Activated CD8-positive, alpha-beta T cell treated with anti-CD3 and anti-CD28 coated beads, Interleukin-2, amount 10 ng/mL, durations not matched to agents 7 days and 5 days (primary cell): ENCODE measurements around the gene SEPTIN6. TPM values are rescaled to one million over a fixed set of nuclear protein-coding genes. Genes with fewer than 3 reads are reported as not detected.
A peak's percentile ranks its signal among the peaks of the same experiment; 100 is the strongest.
"Not testable (repeated sequence)": the region's sequence is repeated elsewhere in the genome, so short reads cannot be mapped to it uniquely, and the experiment has no call there.

ENCODE experiments used
- ATAC-seq: fragments of 150-1000 bp; cut with Tn5 transposase; one replicate; pipeline ENCODE4 v1.10.0; 2021; ENCODE audit warnings: moderate library complexity
- CTCF ChIA-PET: fragments of 350-600 bp; sonication (Branson Sonifier 250); formaldehyde crosslinking; loops from one replicate; lab custom pipeline; 2021; ENCODE audit warnings: antibody characterized with exemption; lab: Charles Lee
- POLR2A ChIA-PET: fragments of 350-600 bp; sonication (Branson Sonifier 250); formaldehyde crosslinking; loops from one replicate; lab custom pipeline; 2021; ENCODE audit warnings: antibody characterized with exemption; lab: Charles Lee
- DNase-seq: peaks from one replicate; pipeline ENCODE4 v3.0.0-alpha.2; 2020
- H3K27ac Mint-ChIP-seq: one replicate; pipeline ENCODE4 v1.8.0; 2021; ENCODE audit warnings: mild to moderate bottlenecking, mixed read lengths
- H3K27me3 Mint-ChIP-seq: one replicate; pipeline ENCODE4 v1.8.0; 2021; ENCODE audit warnings: low read depth, mixed read lengths
- H3K36me3 Mint-ChIP-seq: one replicate; pipeline ENCODE4 v1.8.0; 2021; ENCODE audit warnings: low read depth, mixed read lengths
- H3K4me1 Mint-ChIP-seq: one replicate; pipeline ENCODE4 v1.8.0; 2021; ENCODE audit warnings: low read depth, mixed read lengths
- H3K4me3 Mint-ChIP-seq: one replicate; pipeline ENCODE4 v1.8.0; 2021; ENCODE audit warnings: mild to moderate bottlenecking, mixed read lengths
- H3K9me3 Mint-ChIP-seq: one replicate; pipeline ENCODE4 v1.8.0; 2022; ENCODE audit warnings: mixed read lengths; ENCODE audit not compliant: insufficient read depth
- total RNA-seq, 2 experiments: library from RNA; stranded (reverse); gene quantifications; one replicate each; pipeline ENCODE4 v1.2.3, GENCODE V29; 2021

SEPTIN6 gene
- total RNA-seq, 2 experiments from 2014 or later, result 303 to 312 TPM

GRCh38 chrX:119673336-119673735 is 19.6 kb downstream of the SEPTIN6 start:
- H3K9me3 Mint-ChIP-seq, result no peaks in the 10 kb centered on the region
- CTCF ChIA-PET, result interaction anchor here (1.6 kb wide), 1 partner anchor 20 kb away, joined by 5 read pairs; the partner anchor contains the start of gene SEPTIN6

GRCh38 chrX:119672426-119672825 is 20.5 kb downstream of the SEPTIN6 start:
- ChIA-PET POLR2A (interaction anchor here (1.2 to 1.6 kb wide), 4 partner anchors 10 to 20 kb away, joined by 3 to 6 read pairs (median 4); partner anchors contain the start of gene SEPTIN6), CTCF (interaction anchor here (0.7 to 1.6 kb wide), 3 partner anchors 19 to 57 kb away, joined by 3 to 5 read pairs (median 3); partner anchors contain the start of gene SEPTIN6)
- H3K4me1 Mint-ChIP-seq, result peaks cover 44% of the 10 kb centered on the region
- DNase-seq (no peak), ATAC-seq (no peak)
- peak overlapping the region; percentile 76 for H3K27ac Mint-ChIP-seq
- H3K36me3 Mint-ChIP-seq, result peaks cover 52% of the 10 kb centered on the region
- H3K27me3 Mint-ChIP-seq, result no peaks in the 10 kb centered on the region
- no peaks in the 10 kb centered on the region for H3K9me3 Mint-ChIP-seq
- no peak overlapping the region for H3K4me3 Mint-ChIP-seq

More at GRCh38 chrX:119673336-119673735, 19.6 kb downstream of the SEPTIN6 start:
- DNase-seq (no peak), ATAC-seq (no peak)
- POLR2A ChIA-PET, result interaction anchor here (0.6 to 1.1 kb wide), 2 partner anchors 12 to 16 kb away, joined by 3 read pairs; no protein-coding TSS in a partner anchor
- no peak overlapping the region for H3K27ac Mint-ChIP-seq
- H3K4me1 Mint-ChIP-seq, result peaks cover 49% of the 10 kb centered on the region
- peaks cover 55% of the 10 kb centered on the region for H3K36me3 Mint-ChIP-seq
- no peaks in the 10 kb centered on the region for H3K27me3 Mint-ChIP-seq
- no peak overlapping the region for H3K4me3 Mint-ChIP-seq

GRCh38 chrX:119669424-119670037 is 23.4 kb downstream of the SEPTIN6 start:
- Mint-ChIP-seq H3K27ac (no peak overlapping the region), H3K4me1 (peaks cover 26% of the 10 kb centered on the region), H3K9me3 (no peaks in the 10 kb centered on the region), H3K36me3 (peaks cover 51% of the 10 kb centered on the region), H3K4me3 (no peak overlapping the region), H3K27me3 (no peaks in the 10 kb centered on the region)
- ATAC-seq (no peak), DNase-seq (no peak)
- POLR2A ChIA-PET, result interaction anchor here (1.9 kb wide), 1 partner anchor 21 kb away, joined by 6 read pairs; no protein-coding TSS in a partner anchor
- CTCF ChIA-PET, result no interaction called here

GRCh38 chrX:119667111-119667878 is 25.7 kb downstream of the SEPTIN6 start:
- no peak for ATAC-seq
- H3K27me3 Mint-ChIP-seq, result no peaks in the 10 kb centered on the region
- H3K36me3 Mint-ChIP-seq, result peaks cover 51% of the 10 kb centered on the region
- H3K9me3 Mint-ChIP-seq, result no peaks in the 10 kb centered on the region
- ChIA-PET POLR2A (interaction anchor here (0.6 to 1.1 kb wide), 3 partner anchors 10 to 24 kb away, joined by 3 to 5 read pairs (median 4); no protein-coding TSS in a partner anchor), CTCF (no interaction called here)
- no peak overlapping the region for H3K27ac Mint-ChIP-seq
- no peak for DNase-seq
- H3K4me3 Mint-ChIP-seq, result no peak overlapping the region
- peaks cover 28% of the 10 kb centered on the region for H3K4me1 Mint-ChIP-seq

GRCh38 chrX:119664877-119665276 is 28.1 kb downstream of the SEPTIN6 start:
- CTCF ChIA-PET, ATAC-seq, H3K9me3 Mint-ChIP-seq, H3K4me3 Mint-ChIP-seq, H3K27ac Mint-ChIP-seq, DNase-seq, H3K27me3 Mint-ChIP-seq, POLR2A ChIA-PET: not testable (repeated sequence)
- Mint-ChIP-seq H3K36me3 (peaks cover 49% of the 10 kb centered on the region), H3K4me1 (peaks cover 26% of the 10 kb centered on the region)

- Mint-ChIP-seq H3K9me3 (no peaks in the 10 kb centered on the region), H3K4me3 (no peak overlapping the region), H3K4me1 (peaks cover 22% of the 10 kb centered on the region), H3K27me3 (no peaks in the 10 kb centered on the region), H3K36me3 (peaks cover 54% of the 10 kb centered on the region), H3K27ac (no peak overlapping the region)
- ChIA-PET POLR2A (interaction anchor here (1.2 to 2.4 kb wide), 3 partner anchors 21 to 31 kb away, joined by 3 to 7 read pairs (median 3); partner anchors contain the start of gene SEPTIN6), CTCF (interaction anchor here (0.7 to 1.0 kb wide), 2 partner anchors 31 to 68 kb away, joined by 3 to 4 read pairs; partner anchors contain the start of gene SEPTIN6)
- DNase-seq (no peak), ATAC-seq (no peak)
These were observed 31.5 kb downstream of the SEPTIN6 start for GRCh38 chrX:119661486-119661885.

- Mint-ChIP-seq H3K27me3 (no peaks in the 10 kb centered on the region), H3K4me3 (no peak overlapping the region), H3K9me3 (no peaks in the 10 kb centered on the region), H3K4me1 (peaks cover 29% of the 10 kb centered on the region), H3K27ac (no peak overlapping the region), H3K36me3 (peaks cover 59% of the 10 kb centered on the region)
- ChIA-PET CTCF (interaction anchor here (1.1 kb wide), 1 partner anchor 70 kb away, joined by 6 read pairs; no protein-coding TSS in a partner anchor), POLR2A (no interaction called here)
- DNase-seq (no peak), ATAC-seq (no peak)
These were observed 33.4 kb downstream of the SEPTIN6 start for GRCh38 chrX:119659522-119659921.

- no peak for DNase-seq
- no peaks in the 10 kb centered on the region for H3K27me3 Mint-ChIP-seq
- H3K9me3 Mint-ChIP-seq, result no peaks in the 10 kb centered on the region
- H3K4me3 Mint-ChIP-seq, result no peak overlapping the region
- peak overlapping the region; percentile 66 for H3K27ac Mint-ChIP-seq
- POLR2A ChIA-PET, result interaction anchor here (1.3 kb wide), 1 partner anchor 38 kb away, joined by 6 read pairs; the partner anchor contains the start of gene SEPTIN6
- CTCF ChIA-PET, result interaction anchor here (2.4 kb wide), 1 partner anchor 75 kb away, joined by 8 read pairs; no protein-coding TSS in a partner anchor
- peaks cover 25% of the 10 kb centered on the region for H3K4me1 Mint-ChIP-seq
- peak; percentile 57 for ATAC-seq
- peaks cover 60% of the 10 kb centered on the region for H3K36me3 Mint-ChIP-seq
These were observed 37.8 kb downstream of the SEPTIN6 start for GRCh38 chrX:119655125-119655524.

- Mint-ChIP-seq H3K27me3 (no peaks in the 10 kb centered on the region), H3K4me1 (peaks cover 31% of the 10 kb centered on the region), H3K27ac (peak overlapping the region; percentile 58), H3K9me3 (no peaks in the 10 kb centered on the region), H3K4me3 (no peak overlapping the region), H3K36me3 (peaks cover 56% of the 10 kb centered on the region)
- no peak for ATAC-seq
- DNase-seq, result no peak
- ChIA-PET POLR2A (interaction anchor here (1.0 to 1.8 kb wide), 3 partner anchors 9 to 39 kb away, joined by 3 to 5 read pairs (median 5); partner anchors contain the start of gene SEPTIN6), CTCF (interaction anchor here (1.0 to 2.4 kb wide), 2 partner anchors 76 to 132 kb away, joined by 3 to 8 read pairs; no protein-coding TSS in a partner anchor)
These were observed 38.8 kb downstream of the SEPTIN6 start for GRCh38 chrX:119654112-119654531.

- Mint-ChIP-seq H3K9me3 (no peaks in the 10 kb centered on the region), H3K4me3 (no peak overlapping the region)
- POLR2A ChIA-PET, result interaction anchor here (0.8 to 2.9 kb wide), 3 partner anchors 35 to 43 kb away, joined by 5 to 18 read pairs (median 9); no protein-coding TSS in a partner anchor
These were observed 44.6 kb downstream of the SEPTIN6 start for GRCh38 chrX:119648421-119648775.

More at GRCh38 chrX:119648421-119648775, 44.6 kb downstream of the SEPTIN6 start:
- peaks cover 49% of the 10 kb centered on the region for H3K36me3 Mint-ChIP-seq
- H3K27ac Mint-ChIP-seq, result peak overlapping the region; percentile 84
- peak; percentile 17 for ATAC-seq
- CTCF ChIA-PET, result interaction anchor here (1.0 to 2.1 kb wide), 3 partner anchors 38 to 160 kb away, joined by 3 to 8 read pairs (median 6); no protein-coding TSS in a partner anchor
- DNase-seq, result no peak
- H3K27me3 Mint-ChIP-seq, result no peaks in the 10 kb centered on the region
- peaks cover 44% of the 10 kb centered on the region for H3K4me1 Mint-ChIP-seq
